ENCODE data around the gene C2orf76.

C2orf76 gene

GRCh38 chr2:119337749-119338148, 28.9 kb downstream of the C2orf76 start:
- DNase-seq: no peak

GRCh38 chr2:119333833-119334232, 32.8 kb downstream of the C2orf76 start:
- no peak for DNase-seq

- DNase-seq: no peak
Measured at GRCh38 chr2:119333360-119333759, 33.3 kb downstream of the C2orf76 start.

GRCh38 chr2:119332953-119333352, 33.7 kb downstream of the C2orf76 start:
- no peak for DNase-seq

GRCh38 chr2:119327431-119327830, 39.2 kb downstream of the C2orf76 start:
- no peak for DNase-seq

- DNase-seq: no peak
Measured at GRCh38 chr2:119326938-119327337, 39.7 kb downstream of the C2orf76 start.

- DNase-seq: no peak
Measured at GRCh38 chr2:119324685-119325270, 41.9 kb downstream of the C2orf76 start.

GRCh38 chr2:119323459-119323858, 43.2 kb downstream of the C2orf76 start:
- DNase-seq: no peak

- no peak for DNase-seq
Measured at GRCh38 chr2:119319593-119319992, 47.0 kb downstream of the C2orf76 start.

- DNase-seq: no peak
Measured at GRCh38 chr2:119317554-119317953, 49.1 kb downstream of the C2orf76 start.

- DNase-seq: no peak
Measured at GRCh38 chr2:119316066-119316465, 50.6 kb downstream of the C2orf76 start.

GRCh38 chr2:119315241-119315925, 51.3 kb downstream of the C2orf76 start:
- no peak for DNase-seq

GRCh38 chr2:119311831-119312230, 54.8 kb downstream of the C2orf76 start:
- no peak for DNase-seq

GRCh38 chr2:119311371-119311770, 55.3 kb downstream of the C2orf76 start:
- DNase-seq: no peak

- no peak for DNase-seq
Measured at GRCh38 chr2:119308793-119309330, 57.8 kb downstream of the C2orf76 start.

GRCh38 chr2:119307419-119308140, 59.1 kb downstream of the C2orf76 start:
- no peak for DNase-seq

- no peak for DNase-seq
Measured at GRCh38 chr2:119306196-119306590, 60.4 kb downstream of the C2orf76 start.

- DNase-seq: no peak
Measured at GRCh38 chr2:119305497-119306195, 61.0 kb downstream of the C2orf76 start.

GRCh38 chr2:119304847-119305246, 61.8 kb downstream of the C2orf76 start:
- DNase-seq: no peak

GRCh38 chr2:119301413-119301812, 65.2 kb downstream of the C2orf76 start:
- no peak for DNase-seq

- DNase-seq: no peak
Measured at GRCh38 chr2:119295688-119296375, 70.8 kb downstream of the C2orf76 start.

GRCh38 chr2:119294671-119295070, 72.0 kb downstream of the C2orf76 start:
- DNase-seq: no peak

GRCh38 chr2:119293900-119294299, 72.7 kb downstream of the C2orf76 start:
- DNase-seq: no peak

Data from CD4-positive, alpha-beta T cell treated with Interleukin-1 beta for 1 hour (primary cell).